NT2/D1 (cell line): ENCODE results near the gene PANX2.

ENCODE experiments used
- DNase-seq: peaks from one replicate; pipeline ENCODE4 v3.0.0-alpha.2; 2011; ENCODE audit warnings: low read depth, low spot score
- H3K27me3 ChIP-seq: 2 replicates; pipeline ENCODE4 v1.6.0; 2011; ENCODE audit warnings: mild to moderate bottlenecking; ENCODE audit not compliant: insufficient read length, insufficient read depth
- H3K36me3 ChIP-seq: 2 replicates; pipeline ENCODE4 v1.6.1; 2011; ENCODE audit warnings: mild to moderate bottlenecking, low read length, mixed read lengths; ENCODE audit not compliant: insufficient read depth, insufficient read length
- H3K4me1 ChIP-seq: 2 replicates; pipeline ENCODE4 v1.5.1; 2011; ENCODE audit not compliant: insufficient read depth, insufficient read length
- H3K4me3 ChIP-seq: 2 replicates; pipeline ENCODE4 v1.5.1; 2011; ENCODE audit warnings: low read depth; ENCODE audit not compliant: insufficient read length
- H3K9ac ChIP-seq: 2 replicates; pipeline ENCODE4 v1.6.0; 2011; ENCODE audit warnings: low read depth; ENCODE audit not compliant: insufficient read length
- H3K9me3 ChIP-seq: 2 replicates; pipeline ENCODE4 v1.5.1; 2011; ENCODE audit warnings: mild to moderate bottlenecking, low read length; ENCODE audit not compliant: insufficient read depth
- SUZ12 ChIP-seq: IDR thresholded peaks from 2 replicates; pipeline ENCODE4 v1.6.1; 2011; ENCODE audit not compliant: insufficient read length, insufficient read depth; ENCODE audit errors: extremely low read depth
- YY1 ChIP-seq: IDR thresholded peaks from 2 replicates; pipeline ENCODE4 v1.6.1; 2011; ENCODE audit not compliant: insufficient read length, insufficient read depth
- ZNF274 ChIP-seq: IDR thresholded peaks from 2 replicates; pipeline ENCODE4 v1.6.1; 2011; ENCODE audit warnings: mild to moderate bottlenecking, low read depth, low read length

The PANX2 gene

GRCh38 chr22:50169181-50169759, 1.3 kb upstream of the PANX2 start:
- H3K9ac ChIP-seq: no peak overlapping the region
- DNase-seq: no peak
- H3K4me1 ChIP-seq: peaks cover 4% of the 10 kb centered on the region
- H3K27me3 ChIP-seq: peaks cover 27% of the 10 kb centered on the region
- no peaks in the 10 kb centered on the region for H3K9me3 ChIP-seq
- TF ChIP-seq YY1 (no peak), ZNF274 (no peak), SUZ12 (no peak)
- no peaks in the 10 kb centered on the region for H3K36me3 ChIP-seq
- H3K4me3 ChIP-seq: peak overlapping the region; percentile 36

DNA sequence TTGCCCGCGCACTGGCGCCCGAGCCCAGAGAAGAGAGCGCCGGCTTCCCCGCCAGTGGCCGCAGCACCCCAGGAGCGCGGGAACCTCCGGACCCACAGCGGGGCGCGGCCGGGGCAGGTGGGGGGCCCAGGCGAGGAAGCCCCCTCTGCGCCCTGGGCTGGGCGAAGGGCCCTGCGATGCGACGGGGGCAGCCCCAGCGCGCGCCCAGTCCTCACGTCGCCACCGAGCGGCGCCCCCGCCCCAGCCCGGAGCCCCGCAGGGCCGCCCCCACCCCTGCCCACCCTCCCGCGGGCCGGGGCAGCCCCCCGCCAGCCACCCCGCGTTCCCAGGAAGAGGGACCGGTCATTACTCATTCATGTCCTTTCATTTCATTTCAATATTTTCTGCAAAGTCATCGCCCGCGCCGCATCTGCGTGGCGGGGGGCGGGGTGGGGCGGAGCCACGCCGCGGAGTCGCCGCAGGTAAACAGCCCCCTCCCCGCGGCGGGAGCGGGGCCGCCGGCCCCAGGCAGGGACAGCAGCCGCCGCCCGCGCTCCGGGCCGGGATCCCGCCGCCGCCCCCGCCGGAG, 673 bp upstream of the PANX2 start:
- TF ChIP-seq YY1 (no peak), ZNF274 (no peak), SUZ12 (no peak)
- H3K9ac ChIP-seq: peak overlapping the region; percentile 42
- H3K4me3 ChIP-seq: peak overlapping the region; percentile 36
- no peak for DNase-seq
- H3K36me3 ChIP-seq: no peaks in the 10 kb centered on the region
- no peaks in the 10 kb centered on the region for H3K9me3 ChIP-seq
- H3K4me1 ChIP-seq: peaks cover 4% of the 10 kb centered on the region
- H3K27me3 ChIP-seq: peaks cover 27% of the 10 kb centered on the region

GRCh38 chr22:50171319-50171964, 911 bp downstream of the PANX2 start:
- H3K9ac ChIP-seq: no peak overlapping the region

GRCh38 chr22:50171965-50172421, 1.5 kb downstream of the PANX2 start:
- DNase-seq: no peak

More at GRCh38 chr22:50171319-50171964, 911 bp downstream of the PANX2 start:
- TF ChIP-seq SUZ12: no peak
- no peak for TF ChIP-seq YY1
- no peak for TF ChIP-seq ZNF274
- DNase-seq: no peak
- Histone ChIP-seq H3K4me1 (peaks cover 5% of the 10 kb centered on the region), H3K36me3 (no peaks in the 10 kb centered on the region), H3K4me3 (no peak overlapping the region), H3K9me3 (no peaks in the 10 kb centered on the region), H3K27me3 (peaks cover 27% of the 10 kb centered on the region)

DNA sequence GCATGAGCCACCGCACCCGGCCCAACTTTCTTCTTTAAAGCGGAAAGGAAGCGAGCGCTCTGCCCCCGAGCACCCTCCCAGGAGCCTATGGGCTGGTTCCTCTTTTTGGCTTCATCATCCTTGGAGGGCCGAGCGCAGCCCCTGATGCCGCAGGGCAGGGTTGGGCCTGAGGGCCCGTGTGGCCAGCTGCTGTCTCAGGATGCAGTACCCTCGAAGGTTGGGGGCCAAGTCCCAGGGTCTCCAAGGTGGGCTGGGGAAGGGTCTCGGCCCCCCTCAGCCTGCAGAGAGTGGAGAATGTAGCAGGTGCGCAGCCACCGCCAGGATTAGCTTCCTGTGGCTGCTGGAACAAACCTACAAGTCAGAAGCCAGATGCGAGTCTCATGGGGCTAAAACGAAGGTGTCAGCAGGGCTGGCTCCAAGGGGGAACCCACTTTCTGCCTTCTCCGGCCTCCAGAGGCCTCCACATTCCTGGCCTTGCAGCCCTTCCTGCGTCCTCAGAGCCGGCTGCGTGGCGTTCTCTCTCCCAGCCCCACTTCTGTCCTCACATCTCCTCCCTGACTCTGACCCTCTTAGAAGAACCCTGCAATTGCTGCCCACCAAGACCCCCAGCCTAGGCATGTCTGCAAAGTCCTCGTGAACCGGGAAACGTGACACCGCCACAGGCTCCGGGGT, 2.9 kb downstream of the PANX2 start:
- Histone ChIP-seq H3K27me3 (peaks cover 24% of the 10 kb centered on the region), H3K36me3 (no peaks in the 10 kb centered on the region), H3K4me1 (peaks cover 7% of the 10 kb centered on the region), H3K9ac (no peak overlapping the region), H3K9me3 (no peaks in the 10 kb centered on the region), H3K4me3 (no peak overlapping the region)
- TF ChIP-seq ZNF274 (no peak), SUZ12 (no peak), YY1 (no peak)
- DNase-seq: no peak

More at GRCh38 chr22:50171965-50172421, 1.5 kb downstream of the PANX2 start:
- Histone ChIP-seq H3K4me3 (no peak overlapping the region), H3K9me3 (no peaks in the 10 kb centered on the region), H3K36me3 (no peaks in the 10 kb centered on the region), H3K9ac (no peak overlapping the region), H3K4me1 (peaks cover 6% of the 10 kb centered on the region), H3K27me3 (peaks cover 27% of the 10 kb centered on the region)
- TF ChIP-seq YY1: no peak
- TF ChIP-seq SUZ12: no peak
- TF ChIP-seq ZNF274: no peak

GRCh38 chr22:50173983-50174355, 3.4 kb downstream of the PANX2 start:
- Histone ChIP-seq H3K36me3 (no peaks in the 10 kb centered on the region), H3K9me3 (no peaks in the 10 kb centered on the region), H3K4me3 (no peak overlapping the region), H3K9ac (no peak overlapping the region), H3K4me1 (peaks cover 9% of the 10 kb centered on the region), H3K27me3 (peaks cover 21% of the 10 kb centered on the region)
- DNase-seq: no peak
- TF ChIP-seq ZNF274: no peak
- TF ChIP-seq SUZ12: no peak
- TF ChIP-seq YY1: no peak
